ENCODE results near the gene TMEM178B.

The TMEM178B gene

GRCh38 chr7:141348728-141349127 lies 274.9 kb downstream of the TMEM178B start:
- TF ChIP-seq CTCF (IDR thresholded peaks at IDR 0.05; ENCODE audit: low read length, missing control alignments): no peak
- H3K4me3 ChIP-seq (replicated peaks; ENCODE audit: low read depth, low read length): no peak overlapping the region
- DNase-seq (ENCODE audit: low read depth): no peak

- TF ChIP-seq CTCF (IDR thresholded peaks at IDR 0.05; ENCODE audit: low read length, missing control alignments): no peak
- no peak for DNase-seq (ENCODE audit: low read depth)
- no peak overlapping the region for H3K4me3 ChIP-seq (replicated peaks; ENCODE audit: low read depth, low read length)
Measured at GRCh38 chr7:141349338-141349737, 275.5 kb downstream of the TMEM178B start.

GRCh38 chr7:141349804-141350203 lies 275.9 kb downstream of the TMEM178B start:
- DNase-seq (ENCODE audit: low read depth): no peak
- no peak overlapping the region for H3K4me3 ChIP-seq (replicated peaks; ENCODE audit: low read depth, low read length)
- no peak for TF ChIP-seq CTCF (IDR thresholded peaks at IDR 0.05; ENCODE audit: low read length, missing control alignments)

GRCh38 chr7:141351175-141351574 lies 277.3 kb downstream of the TMEM178B start:
- TF ChIP-seq CTCF (IDR thresholded peaks at IDR 0.05; ENCODE audit: low read length, missing control alignments): no peak
- DNase-seq (ENCODE audit: low read depth): no peak
- H3K4me3 ChIP-seq (replicated peaks; ENCODE audit: low read depth, low read length): no peak overlapping the region

DNA sequence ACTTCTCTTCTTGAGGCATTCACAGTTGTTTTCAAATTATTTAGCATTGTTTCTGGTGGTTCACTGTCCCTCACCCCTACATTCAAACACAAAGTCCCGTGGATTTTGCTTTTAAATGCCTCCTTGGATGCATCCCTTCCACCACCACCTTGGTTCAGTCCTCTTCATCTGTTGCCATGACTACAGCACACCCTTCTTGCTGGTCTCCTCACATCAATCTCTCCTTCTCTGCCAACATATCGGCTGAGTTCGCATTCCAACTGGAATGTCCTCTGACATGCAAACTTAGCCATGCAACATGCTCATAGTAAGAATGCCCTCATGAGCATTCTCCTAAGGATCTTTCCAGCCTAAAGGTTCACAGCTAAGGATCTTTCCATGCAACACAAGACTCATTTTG lies 279.1 kb downstream of the TMEM178B start:
- no peak overlapping the region for H3K4me3 ChIP-seq (replicated peaks; ENCODE audit: low read depth, low read length)
- DNase-seq (ENCODE audit: low read depth): no peak
- no peak for TF ChIP-seq CTCF (IDR thresholded peaks at IDR 0.05; ENCODE audit: low read length, missing control alignments)

DNA sequence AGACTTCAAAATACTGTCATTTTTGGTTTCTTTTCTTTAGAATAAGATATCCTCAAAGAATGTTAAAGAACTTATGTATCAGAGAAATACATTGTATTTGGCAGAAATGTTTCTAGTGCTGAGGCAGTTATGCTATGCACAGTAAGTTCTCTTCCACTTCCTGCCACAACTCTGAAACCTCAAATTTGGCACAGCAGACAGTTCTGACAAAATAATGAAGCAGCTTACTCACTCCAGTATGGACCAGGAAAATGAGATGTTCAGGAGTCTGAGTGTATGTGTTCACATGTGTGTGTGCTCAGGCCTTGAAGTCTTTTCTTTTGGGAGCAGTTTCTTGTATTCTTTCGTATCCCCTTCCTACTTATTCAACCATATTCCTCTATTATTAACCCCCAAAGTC lies 280.4 kb downstream of the TMEM178B start:
- DNase-seq (ENCODE audit: low read depth): peak; percentile 67
- H3K4me3 ChIP-seq (replicated peaks; ENCODE audit: low read depth, low read length): no peak overlapping the region
- no peak for TF ChIP-seq CTCF (IDR thresholded peaks at IDR 0.05; ENCODE audit: low read length, missing control alignments)

DNA sequence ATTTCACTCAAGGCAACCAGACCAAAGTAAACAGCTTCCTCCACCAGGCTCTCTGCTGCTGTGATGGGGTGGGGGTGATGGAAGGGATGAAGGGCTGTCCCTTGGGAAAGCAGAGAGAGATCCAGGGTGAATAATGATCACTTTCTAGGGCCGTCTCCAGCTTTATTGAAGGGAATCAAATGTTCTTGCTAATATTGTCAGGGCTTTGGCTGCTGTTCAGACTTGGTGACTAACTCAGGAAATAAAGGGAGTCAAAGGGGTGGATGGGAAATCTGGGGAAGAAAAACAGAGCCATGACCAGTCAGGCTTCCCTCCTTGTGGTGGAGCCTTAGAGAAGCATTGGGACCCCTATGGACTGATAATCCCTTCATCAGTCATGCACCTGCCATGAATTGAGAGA lies 281.2 kb downstream of the TMEM178B start:
- peak; percentile 33 for DNase-seq (ENCODE audit: low read depth)
- TF ChIP-seq CTCF (IDR thresholded peaks at IDR 0.05; ENCODE audit: low read length, missing control alignments): no peak
- H3K4me3 ChIP-seq (replicated peaks; ENCODE audit: low read depth, low read length): no peak overlapping the region
